Fibroblast of lung (primary cell): ENCODE data around the gene POGK. TPM values are rescaled to one million over a fixed set of nuclear protein-coding genes. Genes with fewer than 3 reads are reported as not detected.

Experiments used
- DNase-seq, 2 donors: peaks; one replicate each; pipeline versions ENCODE4 v3.0.0 to v3.0.0-alpha.2; 2010; ENCODE audit warnings: low read depth in 2 of 2
- H2AFZ ChIP-seq: 2 replicates; pipeline ENCODE4 v1.5.1; 2012; ENCODE audit warnings: low read length, control low read depth, inconsistent platforms
- H3K27ac ChIP-seq: 2 replicates; pipeline ENCODE4 v1.5.1; 2011; ENCODE audit warnings: low read length, control low read depth; ENCODE audit not compliant: insufficient read depth
- H3K27me3 ChIP-seq: 2 replicates; pipeline ENCODE4 v1.5.1; 2011; ENCODE audit warnings: mild to moderate bottlenecking, low read length; ENCODE audit not compliant: control insufficient read depth, insufficient read depth
- H3K36me3 ChIP-seq: 2 replicates; pipeline ENCODE4 v1.5.1; 2011; ENCODE audit warnings: low read length; ENCODE audit not compliant: control insufficient read depth, insufficient read depth
- H3K4me1 ChIP-seq: 2 replicates; pipeline ENCODE4 v1.5.1; 2011; ENCODE audit warnings: low read length; ENCODE audit not compliant: control insufficient read depth, insufficient read depth; ENCODE audit errors: extremely low read depth
- H3K4me2 ChIP-seq: 2 replicates; pipeline ENCODE4 v1.5.1; 2011; ENCODE audit warnings: low read length, control low read depth; ENCODE audit not compliant: insufficient read depth; ENCODE audit errors: extremely low read depth
- H3K4me3 ChIP-seq, 4 experiments: fragments of 200-600 bp in 1 of 4; sonication (generic) in 1 of 4; replicated peaks in 1 of 4; 2 replicates each; pipeline ENCODE4 v1.5.1; 2011 to 2016; ENCODE audit warnings: low read length in 4 of 4, low read depth in 3 of 4, mild to moderate bottlenecking in 3 of 4, control low read depth in 2 of 4, inconsistent platforms in 1 of 4, mixed read lengths in 1 of 4; ENCODE audit not compliant: insufficient read depth in 1 of 4; ENCODE audit errors: control extremely low read depth in 1 of 4
- H3K79me2 ChIP-seq: 2 replicates; pipeline ENCODE4 v1.5.1; 2012; ENCODE audit warnings: mild to moderate bottlenecking, low read length, inconsistent platforms; ENCODE audit not compliant: control insufficient read depth, insufficient read depth
- H3K9ac ChIP-seq: 2 replicates; pipeline ENCODE4 v1.5.1; 2011; ENCODE audit warnings: mild to moderate bottlenecking, low read length, control low read depth; ENCODE audit not compliant: insufficient read depth
- H3K9me3 ChIP-seq: 2 replicates; pipeline ENCODE4 v1.5.1; 2012; ENCODE audit warnings: low read depth, low read length; ENCODE audit not compliant: control insufficient read depth, insufficient read depth
- H4K20me1 ChIP-seq: 2 replicates; pipeline ENCODE4 v1.5.1; 2011; ENCODE audit warnings: low read length; ENCODE audit not compliant: control insufficient read depth, insufficient read depth; ENCODE audit errors: extremely low read depth
- CTCF ChIP-seq, 2 donors: IDR thresholded peaks in 1 of 2; conservative IDR thresholded peaks in 1 of 2; 1 replicate in 1 of 2; 2 replicates in 1 of 2; pipeline ENCODE4 v1.5.1; 2011 to 2012; ENCODE audit warnings: low read length in 2 of 2, control low read depth in 1 of 2, inconsistent platforms in 1 of 2, low read depth in 1 of 2, mild to moderate bottlenecking in 1 of 2
- EZH2 ChIP-seq: IDR thresholded peaks from 2 replicates; pipeline ENCODE4 v1.5.1; 2012; ENCODE audit warnings: low read length, control low read depth, mild to moderate bottlenecking; ENCODE audit errors: missing control alignments
- polyA plus RNA-seq, 2 donors: library from polyadenylated mRNA; depleted of rRNA in 1 of 2; stranded (reverse) in 1 of 2; unstranded in 1 of 2; fragments of >200 nt; gene quantifications; 2 replicates each; pipeline ENCODE4 v1.2.1, GENCODE V29; 2011 to 2012; ENCODE audit warnings: missing spikeins in 1 of 2
- total RNA-seq: library from RNA; depleted of rRNA; stranded (reverse); fragments of >200 nt; gene quantifications from 2 replicates; pipeline ENCODE4 v1.2.1, GENCODE V29; 2014

The POGK gene
- total and polyA plus RNA-seq, 2 donors (not counting 1 experiment from before 2014, with no cell fraction given), result 17.2 to 23.8 TPM

GRCh38 chr1:166857995-166858394 is 18.7 kb downstream of the POGK start:
- Histone ChIP-seq H3K4me2 (no peak overlapping the region), H3K9ac (no peak overlapping the region), H3K4me1 (no peaks in the 10 kb centered on the region), H3K27me3 (no peaks in the 10 kb centered on the region), H3K27ac (no peak overlapping the region), H2AFZ (no peak overlapping the region), H3K79me2 (no peaks in the 10 kb centered on the region), H3K4me3 (no peak overlapping the region), H3K9me3 (no peaks in the 10 kb centered on the region), H3K36me3 (peaks cover 9% of the 10 kb centered on the region), H4K20me1 (no peaks in the 10 kb centered on the region)
- TF ChIP-seq EZH2 (no peak), CTCF (conservative IDR thresholded peaks at IDR 0.05 in 1 of 2, IDR thresholded peaks at IDR 0.05 in 1 of 2; ENCODE audit: low read depth in 1 of 2, low read length in 2 of 2) (no peak)
- DNase-seq, result no peak

- no peaks in the 10 kb centered on the region for H3K79me2 ChIP-seq
- no peak for DNase-seq
- H2AFZ ChIP-seq, result no peak overlapping the region
- H3K9ac ChIP-seq, result no peak overlapping the region
- H3K36me3 ChIP-seq, result peaks cover 5% of the 10 kb centered on the region
- no peaks in the 10 kb centered on the region for H4K20me1 ChIP-seq
- H3K4me3 ChIP-seq, result no peak overlapping the region
- H3K27me3 ChIP-seq, result no peaks in the 10 kb centered on the region
- no peak overlapping the region for H3K27ac ChIP-seq
- H3K4me1 ChIP-seq, result no peaks in the 10 kb centered on the region
- no peak overlapping the region for H3K4me2 ChIP-seq
- TF ChIP-seq CTCF (conservative IDR thresholded peaks at IDR 0.05 in 1 of 2, IDR thresholded peaks at IDR 0.05 in 1 of 2; ENCODE audit: low read depth in 1 of 2, low read length in 2 of 2) (no peak), EZH2 (no peak)
- no peaks in the 10 kb centered on the region for H3K9me3 ChIP-seq
Measured at GRCh38 chr1:166858726-166859419, 19.6 kb downstream of the POGK start.

- Histone ChIP-seq H3K9me3 (no peaks in the 10 kb centered on the region), H3K4me2 (no peak overlapping the region), H3K4me3 (no peak overlapping the region), H2AFZ (no peak overlapping the region), H3K9ac (no peak overlapping the region), H3K27ac (no peak overlapping the region), H3K4me1 (no peaks in the 10 kb centered on the region), H3K79me2 (no peaks in the 10 kb centered on the region), H4K20me1 (no peaks in the 10 kb centered on the region), H3K36me3 (peaks cover 3% of the 10 kb centered on the region), H3K27me3 (no peaks in the 10 kb centered on the region)
- TF ChIP-seq CTCF (conservative IDR thresholded peaks at IDR 0.05 in 1 of 2, IDR thresholded peaks at IDR 0.05 in 1 of 2; ENCODE audit: low read depth in 1 of 2, low read length in 2 of 2) (no peak), EZH2 (no peak)
- DNase-seq, result no peak
Measured at GRCh38 chr1:166859597-166859996, 20.3 kb downstream of the POGK start.
